GM12864 (cell line): Measurements from ENCODE around the gene FOSL2.

Experiments used
- DNase-seq: peaks from one replicate; pipeline ENCODE4 v3.0.0-alpha.2; 2011; ENCODE audit warnings: low read depth
- H3K4me3 ChIP-seq: 2 replicates; pipeline ENCODE4 v1.5.1; 2011; ENCODE audit warnings: mild to moderate bottlenecking, low read depth, low read length, control low read depth
- TF ChIP-seq, protein P1 (sequence below): IDR thresholded peaks from 2 replicates; pipeline ENCODE4 v1.5.1; 2011; ENCODE audit warnings: low read depth, mild to moderate bottlenecking, moderate library complexity, low read length, control low read depth, inconsistent platforms; ENCODE audit errors: missing control alignments

FOSL2 gene

GRCh38 chr2:28422908-28423741 lies 30.5 kb downstream of the FOSL2 start:
- TF ChIP-seq, protein P1, sequence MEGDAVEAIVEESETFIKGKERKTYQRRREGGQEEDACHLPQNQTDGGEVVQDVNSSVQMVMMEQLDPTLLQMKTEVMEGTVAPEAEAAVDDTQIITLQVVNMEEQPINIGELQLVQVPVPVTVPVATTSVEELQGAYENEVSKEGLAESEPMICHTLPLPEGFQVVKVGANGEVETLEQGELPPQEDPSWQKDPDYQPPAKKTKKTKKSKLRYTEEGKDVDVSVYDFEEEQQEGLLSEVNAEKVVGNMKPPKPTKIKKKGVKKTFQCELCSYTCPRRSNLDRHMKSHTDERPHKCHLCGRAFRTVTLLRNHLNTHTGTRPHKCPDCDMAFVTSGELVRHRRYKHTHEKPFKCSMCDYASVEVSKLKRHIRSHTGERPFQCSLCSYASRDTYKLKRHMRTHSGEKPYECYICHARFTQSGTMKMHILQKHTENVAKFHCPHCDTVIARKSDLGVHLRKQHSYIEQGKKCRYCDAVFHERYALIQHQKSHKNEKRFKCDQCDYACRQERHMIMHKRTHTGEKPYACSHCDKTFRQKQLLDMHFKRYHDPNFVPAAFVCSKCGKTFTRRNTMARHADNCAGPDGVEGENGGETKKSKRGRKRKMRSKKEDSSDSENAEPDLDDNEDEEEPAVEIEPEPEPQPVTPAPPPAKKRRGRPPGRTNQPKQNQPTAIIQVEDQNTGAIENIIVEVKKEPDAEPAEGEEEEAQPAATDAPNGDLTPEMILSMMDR, result no peak
- no peak for DNase-seq
- H3K4me3 ChIP-seq, result no peak overlapping the region

GRCh38 chr2:28423856-28424605 lies 31.4 kb downstream of the FOSL2 start:
- TF ChIP-seq, protein P1, result no peak
- H3K4me3 ChIP-seq, result no peak overlapping the region
- no peak for DNase-seq

- no peak for DNase-seq
- TF ChIP-seq, protein P1, result no peak
- H3K4me3 ChIP-seq, result no peak overlapping the region
Observed at GRCh38 chr2:28424799-28425463, 32.3 kb downstream of the FOSL2 start.

DNA sequence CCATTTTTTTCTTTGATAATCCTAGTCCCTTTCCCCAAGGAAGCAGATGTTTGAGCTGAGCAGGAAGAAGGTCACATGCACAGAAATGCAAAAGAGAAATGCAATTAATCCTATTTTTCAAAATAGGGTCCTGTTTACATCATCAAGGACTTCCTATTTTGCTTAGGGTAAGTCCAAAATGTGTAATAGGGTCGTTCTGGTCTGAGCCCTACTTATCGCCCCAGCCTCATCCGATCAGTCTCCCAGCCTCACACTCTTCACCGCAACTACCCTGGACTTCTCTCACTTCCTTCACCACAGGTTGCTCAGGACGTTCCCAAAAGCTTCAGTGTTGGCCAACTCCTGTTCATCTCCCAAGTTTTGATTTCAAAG lies 32.8 kb downstream of the FOSL2 start:
- H3K4me3 ChIP-seq, result no peak overlapping the region
- no peak for DNase-seq
- TF ChIP-seq, protein P1, result no peak

DNA sequence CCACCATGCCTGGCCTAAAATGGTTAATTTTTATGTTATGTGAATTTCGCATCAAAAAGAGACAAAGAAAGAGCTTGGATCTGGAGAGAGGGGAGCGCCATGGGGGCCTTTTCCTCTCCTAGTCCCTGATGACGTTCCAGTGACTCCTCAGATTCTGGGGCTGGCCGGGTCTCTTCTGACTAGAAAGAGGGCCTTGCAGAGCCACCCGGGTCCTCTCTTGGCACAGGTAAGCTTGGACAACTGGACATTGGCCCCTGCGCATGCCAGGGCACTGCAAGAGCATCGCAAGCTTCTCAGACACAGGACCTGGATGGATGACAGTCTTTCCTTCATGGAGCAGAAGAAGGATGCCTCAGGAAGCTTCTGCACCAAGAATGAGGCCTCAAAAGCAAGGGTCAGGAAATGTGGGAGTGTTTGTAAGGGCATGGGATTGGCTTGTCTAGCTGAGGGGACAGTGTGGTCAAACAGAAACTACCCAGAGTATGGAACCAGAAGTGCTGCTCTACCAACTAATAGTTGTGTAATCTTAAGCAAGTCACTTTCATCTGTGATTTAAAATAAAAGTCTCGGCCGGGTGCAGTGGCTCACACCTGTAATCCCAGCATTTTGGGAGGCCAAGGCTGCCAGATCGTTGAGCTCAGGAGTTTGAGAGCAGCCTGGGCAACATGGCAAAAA lies 35.2 kb downstream of the FOSL2 start:
- TF ChIP-seq, protein P1, result no peak
- no peak for DNase-seq
- no peak overlapping the region for H3K4me3 ChIP-seq

- H3K4me3 ChIP-seq, result no peak overlapping the region
- DNase-seq, result no peak
- TF ChIP-seq, protein P1, result no peak
Observed at GRCh38 chr2:28428486-28428885, 35.8 kb downstream of the FOSL2 start.
